Astrocyte (in vitro differentiated cells and primary cell): ENCODE measurements around the gene HTR1D. TPM values are rescaled to one million over a fixed set of nuclear protein-coding genes. Genes with fewer than 3 reads are reported as not detected.
"Not testable (repeated sequence)": the region's sequence is repeated elsewhere in the genome, so short reads cannot be mapped to it uniquely, and the experiment has no call there.

Source experiments
- DNase-seq: peaks from one replicate; pipeline ENCODE4 v3.0.0-alpha.2; 2010; ENCODE audit warnings: low read depth
- FAIRE-seq: peaks from 2 replicates; lab custom pipeline; 2011; peaks lifted over from hg19 to GRCh38; lab: Jason Lieb, UNC
- H2AFZ ChIP-seq: 2 replicates; pipeline ENCODE4 v1.6.0; 2012; ENCODE audit warnings: low read depth, low read length, inconsistent platforms
- H3K27ac ChIP-seq: 2 replicates; pipeline ENCODE4 v1.5.1; 2011; ENCODE audit warnings: low read depth, low read length, inconsistent platforms
- H3K27me3 ChIP-seq: 2 replicates; pipeline ENCODE4 v1.6.0; 2011; ENCODE audit warnings: low read length, inconsistent platforms; ENCODE audit not compliant: insufficient read depth
- H3K36me3 ChIP-seq: 2 replicates; pipeline ENCODE4 v1.5.1; 2011; ENCODE audit warnings: low read length, inconsistent platforms; ENCODE audit not compliant: insufficient read depth
- H3K4me1 ChIP-seq: 2 replicates; pipeline ENCODE4 v1.5.1; 2011; ENCODE audit warnings: low read length, inconsistent platforms; ENCODE audit not compliant: insufficient read depth
- H3K4me2 ChIP-seq: 2 replicates; pipeline ENCODE4 v1.6.0; 2012; ENCODE audit warnings: low read length, inconsistent platforms
- H3K4me3 ChIP-seq: 2 replicates; pipeline ENCODE4 v1.5.1; 2011; ENCODE audit warnings: low read depth, mild to moderate bottlenecking, low read length, inconsistent platforms; ENCODE audit not compliant: insufficient read depth
- H3K79me2 ChIP-seq: 2 replicates; pipeline ENCODE4 v1.6.0; 2012; ENCODE audit warnings: mild to moderate bottlenecking, low read length, inconsistent platforms; ENCODE audit not compliant: insufficient read depth
- H3K9ac ChIP-seq: 2 replicates; pipeline ENCODE4 v1.6.0; 2012; ENCODE audit warnings: mild to moderate bottlenecking, low read length, inconsistent platforms
- H3K9me3 ChIP-seq: 2 replicates; pipeline ENCODE4 v1.5.1; 2012; ENCODE audit warnings: low read depth, mild to moderate bottlenecking, low read length, inconsistent platforms; ENCODE audit not compliant: insufficient read depth
- H4K20me1 ChIP-seq: 2 replicates; pipeline ENCODE4 v1.6.0; 2012; ENCODE audit warnings: low read length, inconsistent platforms; ENCODE audit not compliant: insufficient read depth
- H3K27ac Mint-ChIP-seq: one replicate; pipeline ENCODE4 v1.8.0; 2021; ENCODE audit warnings: mild to moderate bottlenecking, mixed read lengths; ENCODE audit not compliant: unreplicated experiment
- H3K27me3 Mint-ChIP-seq: one replicate; pipeline ENCODE4 v1.8.0; 2021; ENCODE audit warnings: low read depth, mixed read lengths; ENCODE audit not compliant: unreplicated experiment
- H3K36me3 Mint-ChIP-seq: one replicate; pipeline ENCODE4 v1.8.0; 2021; ENCODE audit warnings: low read depth, mixed read lengths; ENCODE audit not compliant: unreplicated experiment
- H3K4me1 Mint-ChIP-seq: one replicate; pipeline ENCODE4 v1.8.0; 2021; ENCODE audit warnings: low read depth, mixed read lengths; ENCODE audit not compliant: unreplicated experiment
- H3K4me3 Mint-ChIP-seq: one replicate; pipeline ENCODE4 v1.8.0; 2021; ENCODE audit warnings: mild to moderate bottlenecking, moderate library complexity, mixed read lengths; ENCODE audit not compliant: unreplicated experiment
- H3K9me3 Mint-ChIP-seq: one replicate; pipeline ENCODE4 v1.8.0; 2021; ENCODE audit warnings: mild to moderate bottlenecking, mixed read lengths; ENCODE audit not compliant: unreplicated experiment
- CTCF ChIP-seq: IDR thresholded peaks from 2 replicates; pipeline ENCODE4 v1.5.1; 2011; ENCODE audit warnings: low read depth, mild to moderate bottlenecking, inconsistent platforms, low read length, moderate library complexity; ENCODE audit not compliant: insufficient read depth
- EZH2 ChIP-seq: IDR thresholded peaks from 2 replicates; pipeline ENCODE4 v1.6.1; 2012; ENCODE audit warnings: mild to moderate bottlenecking, low read length, inconsistent platforms; ENCODE audit not compliant: insufficient read depth
- total RNA-seq: library from RNA; stranded (reverse); gene quantifications from 2 replicates; pipeline ENCODE4 v1.2.1, GENCODE V29; 2021

The HTR1D gene
- total RNA-seq, 1 donor from 2014 or later: 3.3 TPM

GRCh38 chr1:23237508-23237907 is 20.2 kb upstream of the HTR1D start:
- H4K20me1 ChIP-seq: no peaks in the 10 kb centered on the region
- no peak overlapping the region for H2AFZ ChIP-seq
- no peak overlapping the region for H3K9ac ChIP-seq
- no peaks in the 10 kb centered on the region for H3K36me3 ChIP-seq
- no peaks in the 10 kb centered on the region for H3K36me3 Mint-ChIP-seq
- no peaks in the 10 kb centered on the region for H3K79me2 ChIP-seq
- DNase-seq (no peak), FAIRE-seq (no peak)
- H3K9me3 Mint-ChIP-seq: no peaks in the 10 kb centered on the region
- TF ChIP-seq EZH2 (no peak), CTCF (no peak)
- no peaks in the 10 kb centered on the region for H3K27me3 ChIP-seq
- no peaks in the 10 kb centered on the region for H3K4me1 ChIP-seq
- H3K27ac Mint-ChIP-seq: no peak overlapping the region
- H3K27me3 Mint-ChIP-seq: peaks cover 8% of the 10 kb centered on the region
- H3K4me2 ChIP-seq: no peak overlapping the region
- no peaks in the 10 kb centered on the region for H3K4me1 Mint-ChIP-seq
- H3K9me3 ChIP-seq: no peaks in the 10 kb centered on the region
- no peak overlapping the region for H3K4me3 Mint-ChIP-seq
- no peak overlapping the region for H3K4me3 ChIP-seq
- no peak overlapping the region for H3K27ac ChIP-seq

DNA sequence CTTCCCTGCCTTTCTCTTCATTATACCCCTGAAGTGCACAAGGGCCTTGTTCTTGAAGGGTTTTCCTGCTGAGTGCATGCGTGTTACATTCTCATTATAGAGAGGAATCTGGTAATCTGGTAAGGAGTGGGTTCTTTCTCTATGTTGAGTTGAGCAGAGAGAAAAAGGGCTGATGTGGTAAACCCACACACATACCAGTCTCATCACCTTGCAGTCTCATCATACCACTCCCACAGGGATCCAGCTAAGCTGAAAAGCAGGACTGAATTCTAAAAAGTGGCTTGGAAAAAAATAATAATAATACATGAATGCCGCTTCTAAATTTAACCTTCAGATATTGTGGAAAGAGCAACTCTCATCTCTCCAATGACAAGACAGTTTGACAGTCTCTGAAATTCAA is 10.5 kb upstream of the HTR1D start:
- H3K4me1 Mint-ChIP-seq: peaks cover 15% of the 10 kb centered on the region
- no peak overlapping the region for H3K4me2 ChIP-seq
- H3K4me3 ChIP-seq: no peak overlapping the region
- H3K9me3 Mint-ChIP-seq: no peaks in the 10 kb centered on the region
- H3K79me2 ChIP-seq: no peaks in the 10 kb centered on the region
- no peaks in the 10 kb centered on the region for H3K9me3 ChIP-seq
- DNase-seq (no peak), FAIRE-seq (no peak)
- peaks cover 3% of the 10 kb centered on the region for H3K36me3 Mint-ChIP-seq
- H3K9ac ChIP-seq: no peak overlapping the region
- no peaks in the 10 kb centered on the region for H4K20me1 ChIP-seq
- H3K27ac Mint-ChIP-seq: peak overlapping the region; percentile 3
- peaks cover 8% of the 10 kb centered on the region for H3K4me1 ChIP-seq
- H3K27me3 Mint-ChIP-seq: peaks cover 15% of the 10 kb centered on the region
- H3K4me3 Mint-ChIP-seq: no peak overlapping the region
- no peaks in the 10 kb centered on the region for H3K27me3 ChIP-seq
- no peaks in the 10 kb centered on the region for H3K36me3 ChIP-seq
- no peak overlapping the region for H2AFZ ChIP-seq
- TF ChIP-seq EZH2: no peak
- TF ChIP-seq CTCF: no peak
- no peak overlapping the region for H3K27ac ChIP-seq

GRCh38 chr1:23224739-23225648 is 7.7 kb upstream of the HTR1D start:
- H4K20me1 ChIP-seq: no peaks in the 10 kb centered on the region
- H3K79me2 ChIP-seq: no peaks in the 10 kb centered on the region
- peak overlapping the region; percentile 65 for H3K4me2 ChIP-seq
- peak overlapping the region; percentile 67 for H2AFZ ChIP-seq
- peaks cover 8% of the 10 kb centered on the region for H3K27me3 ChIP-seq
- no peaks in the 10 kb centered on the region for H3K9me3 Mint-ChIP-seq
- no peak overlapping the region for H3K4me3 ChIP-seq
- H3K27me3 Mint-ChIP-seq: peaks cover 12% of the 10 kb centered on the region
- H3K36me3 ChIP-seq: no peaks in the 10 kb centered on the region
- H3K9ac ChIP-seq: peak overlapping the region; percentile 11
- H3K4me3 Mint-ChIP-seq: no peak overlapping the region
- DNase-seq (peak; percentile 52), FAIRE-seq (no peak)
- H3K4me1 Mint-ChIP-seq: peaks cover 23% of the 10 kb centered on the region
- peak overlapping the region; percentile 47 for H3K27ac Mint-ChIP-seq
- H3K27ac ChIP-seq: no peak overlapping the region
- TF ChIP-seq CTCF: no peak
- TF ChIP-seq EZH2: no peak
- H3K36me3 Mint-ChIP-seq: peaks cover 3% of the 10 kb centered on the region
- H3K9me3 ChIP-seq: no peaks in the 10 kb centered on the region
- peaks cover 8% of the 10 kb centered on the region for H3K4me1 ChIP-seq

GRCh38 chr1:23223963-23224362 is 6.7 kb upstream of the HTR1D start:
- not testable (repeated sequence) for H3K9ac ChIP-seq, H2AFZ ChIP-seq, DNase-seq, H3K4me3 Mint-ChIP-seq, H3K27ac Mint-ChIP-seq, H3K4me1 ChIP-seq, H3K9me3 Mint-ChIP-seq, H3K27ac ChIP-seq, H3K9me3 ChIP-seq, H3K4me3 ChIP-seq, H3K36me3 ChIP-seq, H3K36me3 Mint-ChIP-seq, H4K20me1 ChIP-seq, H3K4me2 ChIP-seq, FAIRE-seq, H3K79me2 ChIP-seq, H3K27me3 ChIP-seq
- Mint-ChIP-seq H3K27me3 (peaks cover 20% of the 10 kb centered on the region), H3K4me1 (peaks cover 23% of the 10 kb centered on the region)
